Smooth muscle cell of the brain vasculature (primary cell): Measurements from ENCODE around the gene WWOX.

ENCODE experiments used
- DNase-seq: peaks from one replicate; pipeline ENCODE4 v3.0.0-alpha.2; 2012; ENCODE audit warnings: low read depth, low spot score

Gene WWOX

DNA sequence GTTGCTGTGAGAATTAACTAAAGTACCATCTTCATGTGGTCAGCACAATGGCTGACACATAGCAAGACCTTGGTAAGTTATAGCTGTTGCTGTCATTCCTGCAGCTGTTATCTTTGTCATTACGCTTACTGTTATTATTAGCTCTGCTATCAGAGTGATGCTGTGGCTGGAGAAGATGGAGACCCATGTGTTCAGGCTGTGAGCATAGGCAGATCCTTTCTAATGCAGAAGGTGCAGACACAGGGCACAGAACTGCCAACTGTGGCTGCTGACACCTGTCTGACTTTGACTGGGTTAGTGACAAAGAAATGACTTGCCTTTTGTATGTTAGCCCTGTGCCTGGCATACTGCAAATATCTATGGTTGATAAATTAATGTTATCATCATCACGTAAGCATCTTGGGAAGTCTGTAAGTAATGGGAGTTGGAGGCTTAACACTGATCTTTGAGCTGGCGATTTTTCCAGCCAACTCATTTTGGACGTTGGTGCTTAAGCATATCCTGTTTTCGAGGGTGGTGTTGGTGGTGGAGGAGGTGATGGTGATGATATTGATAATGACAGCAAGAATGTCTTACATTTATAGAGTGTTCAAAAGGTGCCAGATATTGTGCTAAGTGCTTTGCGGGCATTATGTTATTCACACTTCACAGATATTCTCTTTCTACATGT is 695.3 kb downstream of the WWOX start:
- no peak for DNase-seq

GRCh38 chr16:78795433-78795832 is 696.0 kb downstream of the WWOX start:
- DNase-seq, result no peak

DNA sequence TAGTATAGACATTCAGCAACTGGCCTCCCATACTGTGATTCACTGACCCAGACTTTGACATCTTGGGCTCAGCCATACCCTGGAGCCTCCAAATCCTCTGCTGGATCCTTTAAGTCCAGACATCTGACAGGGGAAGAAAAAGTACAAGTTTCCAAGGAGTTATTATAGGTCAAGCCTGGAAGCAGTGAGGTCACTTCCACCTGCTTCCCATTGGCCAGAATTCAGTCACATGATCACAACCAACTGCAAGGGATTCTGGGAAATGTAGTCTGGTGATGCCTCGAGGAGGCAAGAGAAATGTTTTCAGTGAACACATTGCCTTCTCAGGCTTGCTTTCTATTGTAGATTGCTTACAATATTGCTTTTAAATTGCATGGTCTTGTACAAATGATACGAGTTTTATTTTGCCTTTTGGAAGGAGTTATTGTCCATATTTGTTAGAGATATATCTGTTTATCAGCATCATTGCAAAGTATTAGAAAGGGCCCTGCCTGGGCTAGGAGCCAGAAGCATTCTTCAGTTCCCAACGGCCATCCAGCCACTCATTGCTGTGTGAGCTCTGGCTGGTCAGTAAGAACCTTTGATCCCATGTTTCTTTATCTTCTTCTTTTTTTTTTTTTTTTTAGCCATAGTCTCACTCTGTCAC is 696.9 kb downstream of the WWOX start:
- no peak for DNase-seq

DNA sequence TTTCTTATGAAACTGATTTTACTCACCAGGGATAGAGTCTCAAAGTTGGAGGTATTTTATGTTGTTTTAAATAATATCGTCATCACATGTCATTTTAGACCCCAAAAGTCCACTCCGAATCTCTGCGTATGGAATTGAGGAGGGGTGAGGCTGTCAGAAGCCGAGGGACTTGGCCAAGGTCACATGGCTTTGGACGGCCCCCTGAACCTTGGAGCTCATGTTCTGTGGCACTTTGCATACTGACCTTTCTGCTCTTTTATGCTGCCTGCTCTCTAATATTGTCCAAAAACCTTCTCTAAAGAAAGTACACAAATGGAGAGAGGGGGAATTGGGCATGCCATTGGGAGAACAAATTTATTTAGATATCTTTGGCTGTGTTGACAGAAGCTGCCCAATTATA is 700.0 kb downstream of the WWOX start:
- DNase-seq, result no peak

GRCh38 chr16:78800523-78800922 is 701.1 kb downstream of the WWOX start:
- no peak for DNase-seq

GRCh38 chr16:78804058-78804735 is 704.7 kb downstream of the WWOX start:
- no peak for DNase-seq

GRCh38 chr16:78805556-78805955 is 706.1 kb downstream of the WWOX start:
- DNase-seq, result no peak

GRCh38 chr16:78811247-78811646 is 711.8 kb downstream of the WWOX start:
- no peak for DNase-seq

DNA sequence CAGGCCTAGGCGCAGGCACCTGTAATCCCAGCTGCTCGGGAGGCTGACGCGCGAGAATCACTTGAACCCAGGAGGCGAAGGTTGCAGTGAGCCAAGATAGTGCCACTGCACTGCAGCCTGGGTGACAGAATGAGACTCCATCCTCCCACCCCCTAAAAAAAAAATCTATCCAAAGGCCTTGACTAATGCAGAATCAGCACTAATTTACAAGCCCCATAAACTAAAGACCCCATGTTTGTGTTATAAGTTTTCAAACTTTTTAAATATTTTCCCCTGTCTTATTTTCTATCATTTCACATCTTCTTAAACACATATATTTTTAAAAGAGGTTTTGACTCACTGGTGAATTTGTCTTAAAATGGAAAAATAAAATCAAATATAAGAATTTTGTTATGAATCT is 713.1 kb downstream of the WWOX start:
- DNase-seq, result no peak

DNA sequence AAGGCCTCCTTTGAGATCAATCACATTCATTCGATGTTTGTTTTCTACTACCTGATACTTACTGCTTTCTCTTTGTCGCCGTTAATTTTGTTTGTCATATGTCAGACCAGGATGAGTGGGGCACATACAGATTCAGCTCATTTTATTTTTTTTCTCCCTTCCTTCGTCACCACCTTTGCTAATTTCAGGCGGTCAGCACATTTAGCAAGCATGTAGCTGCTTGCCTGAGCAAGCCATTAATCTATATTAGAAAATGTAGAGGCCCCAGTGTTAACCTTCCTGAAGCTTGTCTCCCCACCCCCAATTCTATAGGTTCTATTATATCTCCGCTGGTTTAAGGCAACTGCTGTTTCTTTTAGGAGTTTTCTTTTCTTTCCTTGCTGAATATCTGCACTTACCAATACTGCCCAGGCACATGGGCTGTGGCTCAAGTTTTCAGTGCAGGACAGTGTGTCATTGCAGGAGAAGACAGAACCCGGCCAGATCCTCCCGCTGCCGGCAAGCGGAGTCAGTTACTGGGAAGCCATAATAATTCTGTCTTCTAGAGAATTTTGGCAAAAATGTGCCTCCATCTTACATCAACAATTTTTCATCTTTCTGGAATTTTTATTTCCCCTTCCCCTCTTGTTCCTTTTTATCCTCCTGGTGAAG is 714.3 kb downstream of the WWOX start:
- DNase-seq, result no peak

- no peak for DNase-seq
Observed at GRCh38 chr16:78815713-78816112, 716.3 kb downstream of the WWOX start.

DNA sequence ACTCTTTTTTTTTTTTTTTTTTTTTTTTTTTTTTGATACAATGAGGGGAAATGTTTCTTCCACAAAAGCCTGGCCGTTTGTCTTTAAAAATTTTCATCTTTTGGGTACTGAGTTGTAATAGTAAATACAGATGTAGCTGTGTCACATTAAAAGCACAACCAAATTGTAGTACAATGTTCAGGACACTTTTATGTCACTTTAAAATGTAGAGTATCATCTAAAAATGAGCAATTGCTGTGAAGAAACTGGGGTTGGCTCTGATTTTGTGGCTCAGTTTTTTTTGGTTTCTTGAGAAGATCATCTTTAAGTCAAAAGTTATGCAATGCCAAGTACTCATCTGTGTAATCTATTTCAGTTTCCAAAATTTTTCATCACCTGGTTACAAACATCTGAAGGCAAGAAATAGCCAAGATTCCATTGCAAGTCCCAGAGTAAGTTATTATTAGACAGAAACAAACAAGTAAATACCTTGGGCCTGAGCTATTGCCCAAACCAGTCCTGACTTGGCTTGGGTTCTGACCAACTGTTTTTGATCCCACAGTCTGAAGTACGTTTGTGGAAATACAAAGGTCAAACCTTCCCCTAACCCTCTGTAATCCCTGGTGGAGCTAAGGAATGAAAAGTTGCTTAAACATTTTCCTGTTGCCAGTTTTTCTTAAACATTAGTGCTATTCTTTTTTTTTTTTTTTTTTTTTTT is 717.2 kb downstream of the WWOX start:
- DNase-seq, result no peak

GRCh38 chr16:78817200-78817739 is 717.8 kb downstream of the WWOX start:
- DNase-seq, result no peak

GRCh38 chr16:78821335-78821734 is 721.9 kb downstream of the WWOX start:
- DNase-seq, result no peak

- DNase-seq, result no peak
Observed at GRCh38 chr16:78822509-78822908, 723.1 kb downstream of the WWOX start.

DNA sequence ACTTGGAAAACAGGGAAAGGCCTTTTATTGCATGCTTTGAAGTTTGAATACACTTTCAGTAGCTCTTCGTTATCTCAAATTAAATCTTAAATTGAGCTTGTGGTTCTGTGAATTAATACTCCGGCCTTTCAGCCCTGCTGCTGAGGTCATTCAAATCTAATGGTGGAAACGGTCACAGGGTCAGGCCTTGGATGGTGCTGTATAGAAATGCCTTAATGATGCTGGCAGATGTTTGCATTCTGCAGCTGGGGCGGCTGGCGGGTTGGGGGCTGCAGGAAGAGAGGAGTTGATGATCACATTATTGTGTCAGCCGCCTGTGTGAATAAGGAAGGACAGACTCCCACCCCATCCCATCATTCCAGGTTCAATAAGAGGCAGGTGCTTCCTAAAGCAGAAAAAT is 723.6 kb downstream of the WWOX start:
- no peak for DNase-seq

- no peak for DNase-seq
Observed at GRCh38 chr16:78829280-78829679, 729.8 kb downstream of the WWOX start.

- DNase-seq, result no peak
Observed at GRCh38 chr16:78830599-78830998, 731.1 kb downstream of the WWOX start.

GRCh38 chr16:78832100-78832499 is 732.6 kb downstream of the WWOX start:
- DNase-seq, result no peak

DNA sequence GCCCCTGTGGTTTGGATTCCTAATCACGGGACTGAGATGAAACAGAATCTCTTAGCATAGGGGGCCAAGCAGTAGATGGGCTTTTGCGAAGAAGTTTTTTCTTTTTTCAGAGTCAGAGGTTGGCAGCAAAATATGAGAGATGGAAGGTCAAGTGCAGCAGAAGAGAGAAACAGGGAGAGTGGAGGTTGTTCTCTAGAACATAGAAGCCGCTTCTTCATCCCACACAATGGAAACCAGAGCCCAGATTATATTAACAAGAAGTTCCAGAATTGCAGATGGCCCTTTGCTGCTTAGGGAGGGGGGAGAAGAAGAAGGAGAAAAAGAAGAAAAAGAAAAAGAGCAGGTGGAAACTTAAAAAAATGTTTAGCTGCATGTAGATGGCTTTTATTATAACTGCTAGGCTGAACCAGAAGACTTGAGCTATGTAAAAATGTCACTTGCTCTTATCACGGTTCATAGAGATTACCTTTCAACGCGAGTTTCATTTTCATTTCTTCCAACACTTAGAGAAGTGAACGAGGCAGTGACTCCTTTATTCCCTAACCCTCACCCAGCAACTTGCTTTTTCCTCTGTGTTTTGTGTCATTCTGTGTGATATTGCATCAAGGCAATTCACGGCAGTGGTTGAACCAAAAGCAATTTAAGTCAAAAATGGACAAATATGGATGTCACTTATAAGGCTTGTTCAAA is 737.5 kb downstream of the WWOX start:
- DNase-seq, result no peak

DNA sequence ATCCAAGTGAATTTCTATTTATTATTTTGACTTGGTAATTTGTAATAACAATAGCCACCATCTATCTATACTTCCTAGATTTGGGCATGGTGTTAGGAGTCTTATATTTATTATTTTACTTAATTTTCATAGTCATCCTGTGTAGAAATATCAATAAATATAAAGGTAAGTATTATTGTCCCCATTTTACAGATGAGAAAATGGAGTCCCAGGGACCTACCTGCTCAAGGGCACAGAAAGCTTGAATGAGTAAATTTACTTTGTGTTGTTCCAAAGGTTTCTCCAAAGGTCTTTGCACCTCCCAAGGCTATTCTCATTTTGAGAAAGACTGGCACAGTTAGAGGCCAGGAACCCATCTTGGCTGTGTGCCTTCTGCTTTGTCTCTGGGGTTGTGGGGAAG is 738.3 kb downstream of the WWOX start:
- no peak for DNase-seq
